Memory B cell (primary cell): ENCODE measurements around the gene FAM83G.
"Not testable (repeated sequence)": the region's sequence is repeated elsewhere in the genome, so short reads cannot be mapped to it uniquely, and the experiment has no call there.

ENCODE experiments used
- ATAC-seq: fragments of 150-1000 bp; cut with Tn5 transposase; 2 replicates; pipeline ENCODE4 v1.10.0; 2021; ENCODE audit warnings: low read depth, mild to moderate bottlenecking, moderate library complexity
- DNase-seq, 2 donors: peaks; one replicate each; pipeline ENCODE4 v3.0.0; 2022; ENCODE audit warnings: low spot score in 2 of 2
- H3K27ac Mint-ChIP-seq: one replicate; pipeline ENCODE4 v1.8.0; 2022; ENCODE audit warnings: mild to moderate bottlenecking, moderate library complexity, mixed read lengths
- H3K27me3 Mint-ChIP-seq: one replicate; pipeline ENCODE4 v1.8.0; 2022; ENCODE audit warnings: mixed read lengths
- H3K36me3 Mint-ChIP-seq: one replicate; pipeline ENCODE4 v1.8.0; 2022; ENCODE audit warnings: mild to moderate bottlenecking, mixed read lengths
- H3K4me1 Mint-ChIP-seq: one replicate; pipeline ENCODE4 v1.8.0; 2022; ENCODE audit warnings: mixed read lengths
- H3K4me3 Mint-ChIP-seq: one replicate; pipeline ENCODE4 v1.8.0; 2022; ENCODE audit warnings: mild to moderate bottlenecking, moderate library complexity, mixed read lengths
- H3K9me3 Mint-ChIP-seq: one replicate; pipeline ENCODE4 v1.8.0; 2022; ENCODE audit warnings: mixed read lengths

FAM83G gene

DNA sequence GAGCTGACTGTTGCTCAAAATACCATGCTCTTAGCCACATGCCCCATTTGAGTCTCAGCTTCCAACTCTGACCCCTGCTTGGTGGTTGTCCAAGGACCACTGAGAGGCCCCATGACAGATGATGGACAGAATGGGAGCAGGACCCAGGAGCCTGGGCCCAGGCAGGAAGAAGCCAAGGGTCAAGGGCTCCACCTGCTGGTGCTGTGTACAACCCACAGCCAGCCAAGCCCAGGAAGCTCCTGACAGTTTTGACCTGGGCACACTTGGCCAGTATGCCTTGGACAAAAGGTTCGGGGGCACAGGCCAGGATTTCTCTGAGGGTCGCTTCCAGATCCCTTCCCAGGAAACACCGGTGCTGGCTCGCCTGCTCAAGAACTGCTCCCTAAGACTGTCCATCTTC lies 27.2 kb upstream of the FAM83G start:
- ATAC-seq = peak; percentile 37
- not testable (repeated sequence) for H3K9me3 Mint-ChIP-seq, H3K4me1 Mint-ChIP-seq, H3K4me3 Mint-ChIP-seq, H3K27ac Mint-ChIP-seq, H3K36me3 Mint-ChIP-seq, H3K27me3 Mint-ChIP-seq
- DNase-seq = peak in 1 of 2 donors; percentile 47

DNA sequence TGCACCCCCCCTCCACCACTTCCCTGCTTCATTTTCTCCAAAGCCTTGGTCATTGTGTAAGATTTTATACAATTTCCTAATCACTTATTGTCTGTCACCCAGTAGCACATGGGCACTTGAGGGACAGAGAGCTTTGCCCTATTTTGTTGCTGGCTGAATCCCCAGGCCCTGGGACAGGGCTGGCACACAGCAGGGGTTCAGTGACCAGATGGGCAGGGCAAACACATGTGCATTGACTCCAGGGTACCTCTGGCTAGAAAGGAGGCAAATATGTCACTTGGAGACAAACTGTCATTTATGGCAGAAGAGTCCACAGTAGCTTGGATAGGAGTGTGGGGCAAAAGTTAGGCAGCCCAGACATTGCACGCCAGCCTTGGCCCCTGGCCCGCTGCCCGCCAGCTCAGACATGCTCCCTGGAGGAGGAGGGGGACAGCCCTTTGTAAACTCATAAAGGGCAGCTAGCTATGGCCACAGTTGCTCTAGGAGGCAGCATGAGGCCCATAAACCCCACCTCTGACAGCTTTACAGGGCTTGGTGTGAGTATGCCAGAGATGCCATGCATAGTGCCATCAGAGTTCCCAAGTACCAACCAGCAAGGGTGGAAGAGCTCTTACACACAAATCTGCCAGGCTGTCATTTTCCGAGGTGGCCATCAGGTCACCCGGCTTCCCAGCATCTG lies 26.3 kb upstream of the FAM83G start:
- H3K9me3 Mint-ChIP-seq, H3K27ac Mint-ChIP-seq, H3K27me3 Mint-ChIP-seq, H3K36me3 Mint-ChIP-seq, DNase-seq, H3K4me1 Mint-ChIP-seq, ATAC-seq, H3K4me3 Mint-ChIP-seq: not testable (repeated sequence)

DNA sequence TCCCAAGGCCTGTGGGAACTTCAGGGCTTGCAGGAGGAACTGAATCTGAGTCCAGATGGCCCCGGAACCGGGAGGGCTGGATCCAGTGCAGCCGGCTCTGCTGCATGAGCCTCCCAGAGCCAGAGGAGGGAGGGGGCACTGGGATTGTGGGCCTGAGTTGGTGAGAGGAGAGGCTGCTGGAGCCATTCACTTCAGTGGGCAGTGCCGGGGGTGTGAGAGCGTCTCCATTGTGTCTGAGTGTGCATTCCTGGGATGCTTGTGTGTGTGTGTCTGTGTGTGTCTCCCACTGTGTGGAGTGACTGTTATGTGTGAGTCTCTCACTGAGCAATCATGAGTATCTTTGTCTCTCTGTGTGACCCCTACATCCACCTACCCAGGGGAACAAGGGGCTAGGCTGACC lies 25.2 kb upstream of the FAM83G start:
- H3K27ac Mint-ChIP-seq, H3K36me3 Mint-ChIP-seq, H3K9me3 Mint-ChIP-seq, ATAC-seq, H3K4me1 Mint-ChIP-seq, H3K27me3 Mint-ChIP-seq, DNase-seq, H3K4me3 Mint-ChIP-seq: not testable (repeated sequence)

DNA sequence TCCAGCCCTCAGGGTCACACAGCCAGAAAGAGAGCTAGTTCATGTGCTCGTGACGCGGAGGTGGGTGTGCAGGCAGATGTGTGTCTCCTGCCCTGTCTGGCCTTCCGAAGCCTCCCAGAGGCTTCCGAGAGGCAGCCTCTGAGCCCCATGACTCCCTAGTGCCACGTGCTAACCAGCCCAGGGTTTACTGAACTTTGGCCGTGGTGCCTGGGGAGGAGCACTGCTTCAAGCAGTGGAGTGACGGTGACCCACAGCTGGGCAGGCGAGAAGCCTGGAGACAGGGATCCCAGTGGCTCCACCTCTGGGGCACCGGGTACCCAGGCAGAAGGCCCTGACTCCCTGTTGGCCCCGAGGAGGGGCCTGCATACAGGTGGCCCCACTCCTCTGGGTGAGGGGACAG lies 24.1 kb upstream of the FAM83G start:
- H3K4me1 Mint-ChIP-seq = peaks cover 11% of the 10 kb centered on the region
- not testable (repeated sequence) for H3K27me3 Mint-ChIP-seq, H3K9me3 Mint-ChIP-seq, H3K27ac Mint-ChIP-seq, H3K36me3 Mint-ChIP-seq, ATAC-seq, DNase-seq, H3K4me3 Mint-ChIP-seq

DNA sequence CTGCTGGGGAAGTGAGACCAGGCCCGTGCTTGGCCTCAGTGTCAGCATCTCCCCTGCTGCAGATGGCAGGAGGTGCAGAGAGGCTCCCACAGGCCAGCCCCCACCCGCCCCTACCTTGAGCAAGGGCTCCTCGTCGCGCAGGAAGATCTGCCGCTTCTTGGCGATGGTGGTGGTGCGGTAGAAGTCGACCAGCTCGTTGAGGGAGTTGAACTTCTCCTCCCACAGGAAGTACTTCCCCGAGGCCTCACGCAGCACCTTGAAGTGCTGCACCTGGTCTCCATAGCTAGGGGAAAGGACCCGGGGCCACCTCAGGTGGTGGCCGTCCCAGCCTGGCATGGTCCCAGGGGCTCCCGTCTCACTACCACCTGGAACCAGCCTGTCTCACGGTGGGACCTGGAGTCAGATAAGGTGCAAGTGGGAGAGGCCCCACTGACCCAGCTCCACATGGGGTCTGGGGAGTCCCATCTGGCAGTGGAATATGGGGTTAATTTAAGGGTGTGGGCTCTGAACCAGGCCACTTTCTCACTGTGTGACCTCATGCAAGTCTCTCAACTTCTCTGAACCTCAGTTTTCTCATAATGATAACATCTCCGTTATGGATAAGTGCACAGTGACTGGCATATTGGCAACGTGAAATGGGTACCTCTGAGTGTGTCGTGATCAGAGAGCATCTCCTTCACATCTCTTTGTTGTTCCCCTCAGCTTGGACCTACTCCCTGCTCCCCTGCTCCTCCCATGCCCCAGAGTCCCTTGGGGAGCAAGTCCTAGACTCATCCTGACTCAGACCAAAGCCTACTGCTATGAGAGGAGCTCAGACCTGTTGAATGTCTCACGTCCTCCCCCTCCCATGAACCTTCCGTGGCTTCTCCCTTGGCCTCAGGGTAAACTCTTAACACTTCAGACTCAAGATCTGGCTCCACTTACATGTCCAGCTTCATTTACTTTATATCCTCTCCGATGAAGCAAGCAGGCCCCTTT lies 19.8 kb upstream of the FAM83G start:
- peaks cover 15% of the 10 kb centered on the region for H3K36me3 Mint-ChIP-seq
- H3K27ac Mint-ChIP-seq = peak overlapping the region; percentile 87
- no peaks in the 10 kb centered on the region for H3K9me3 Mint-ChIP-seq
- DNase-seq = no peak
- ATAC-seq = peak; percentile 22
- H3K4me1 Mint-ChIP-seq = peaks cover 17% of the 10 kb centered on the region
- H3K27me3 Mint-ChIP-seq = no peaks in the 10 kb centered on the region
- no peak overlapping the region for H3K4me3 Mint-ChIP-seq

DNA sequence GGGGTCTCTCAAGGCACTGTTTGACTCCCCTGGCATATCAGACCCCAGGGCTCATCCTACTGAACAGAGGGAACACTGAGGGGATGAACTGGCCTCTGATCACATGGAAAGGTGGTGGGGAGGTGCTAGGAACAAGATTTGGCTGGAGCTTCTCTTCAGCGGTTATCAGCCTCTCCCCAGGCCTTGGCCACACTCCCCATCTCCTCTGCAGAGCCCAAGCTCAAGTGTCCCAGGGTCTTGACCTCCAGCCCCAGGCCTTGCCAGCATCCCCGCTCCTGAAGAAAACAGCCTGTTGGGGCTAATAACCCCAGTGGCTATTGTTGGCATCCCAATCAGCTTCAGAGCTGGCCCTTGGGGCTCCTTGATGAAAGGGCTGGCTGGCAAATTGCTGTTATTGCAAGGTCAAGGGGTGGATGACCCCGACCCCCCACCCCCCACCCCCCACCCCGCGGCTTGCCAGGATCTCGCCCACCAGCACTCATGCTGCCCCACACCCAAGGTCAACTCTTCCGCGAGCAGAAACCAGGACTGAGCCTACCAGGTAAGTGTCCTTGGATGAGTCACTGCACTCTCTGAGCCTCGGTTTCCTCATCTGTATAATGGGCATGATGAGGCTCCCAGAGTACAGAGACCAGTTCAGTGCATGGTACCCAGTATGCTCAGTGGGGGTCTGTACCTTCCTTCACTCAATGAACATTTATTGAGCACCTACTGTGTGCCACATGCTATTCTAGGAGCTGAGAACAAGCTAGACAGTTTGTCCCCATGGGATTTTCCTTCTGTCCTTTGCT lies 18.8 kb upstream of the FAM83G start:
- ATAC-seq = no peak
- Mint-ChIP-seq H3K27ac (no peak overlapping the region), H3K36me3 (peaks cover 15% of the 10 kb centered on the region), H3K27me3 (no peaks in the 10 kb centered on the region), H3K4me3 (no peak overlapping the region), H3K9me3 (no peaks in the 10 kb centered on the region), H3K4me1 (peaks cover 24% of the 10 kb centered on the region)
- DNase-seq = no peak

DNA sequence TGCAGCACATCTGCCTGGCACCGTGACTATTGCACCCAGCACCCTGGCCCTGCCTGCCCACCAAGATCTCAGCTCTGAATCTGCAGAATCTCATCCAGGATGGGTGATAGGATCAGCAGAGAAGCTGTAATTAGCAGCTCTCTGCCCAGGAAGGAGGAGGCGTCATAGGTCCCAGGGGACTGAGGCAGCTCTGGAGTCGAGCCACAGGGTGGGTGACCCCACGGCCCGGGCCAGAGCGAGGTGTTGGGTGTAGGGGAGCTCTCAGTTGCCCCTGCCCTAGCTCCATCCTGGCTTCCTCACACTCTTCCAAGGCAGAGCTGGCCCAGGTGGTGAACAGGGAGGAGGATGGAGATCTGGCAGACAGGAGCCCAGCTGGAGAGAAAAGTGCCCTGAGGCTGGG lies 18.2 kb upstream of the FAM83G start:
- Mint-ChIP-seq H3K4me3 (no peak overlapping the region), H3K9me3 (no peaks in the 10 kb centered on the region), H3K4me1 (peaks cover 24% of the 10 kb centered on the region), H3K27ac (no peak overlapping the region), H3K36me3 (peaks cover 15% of the 10 kb centered on the region), H3K27me3 (no peaks in the 10 kb centered on the region)
- ATAC-seq (no peak), DNase-seq (no peak)

DNA sequence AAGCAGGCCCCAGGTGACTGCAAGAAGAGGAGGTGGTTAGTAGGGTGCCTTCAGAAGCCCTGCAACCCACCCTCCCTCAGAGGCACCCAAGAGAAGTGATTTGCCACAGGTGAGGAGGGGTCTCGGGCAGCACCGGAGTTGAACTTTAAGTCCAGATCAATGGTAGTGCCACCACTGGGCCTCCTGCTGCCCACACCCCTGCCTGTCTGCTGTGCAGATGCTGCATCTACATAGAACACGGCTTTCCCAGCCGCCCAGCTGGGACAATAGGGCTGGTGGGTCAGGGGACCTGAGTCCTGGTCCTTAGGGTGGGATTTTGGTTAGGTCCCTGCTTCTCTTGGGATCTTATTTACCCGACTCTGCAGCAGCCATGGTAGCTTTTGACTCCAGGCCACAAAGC lies 17.6 kb upstream of the FAM83G start:
- Mint-ChIP-seq H3K27me3 (no peaks in the 10 kb centered on the region), H3K4me3 (no peak overlapping the region), H3K36me3 (peaks cover 15% of the 10 kb centered on the region), H3K27ac (no peak overlapping the region), H3K9me3 (no peaks in the 10 kb centered on the region), H3K4me1 (peaks cover 25% of the 10 kb centered on the region)
- ATAC-seq (no peak), DNase-seq (no peak)

DNA sequence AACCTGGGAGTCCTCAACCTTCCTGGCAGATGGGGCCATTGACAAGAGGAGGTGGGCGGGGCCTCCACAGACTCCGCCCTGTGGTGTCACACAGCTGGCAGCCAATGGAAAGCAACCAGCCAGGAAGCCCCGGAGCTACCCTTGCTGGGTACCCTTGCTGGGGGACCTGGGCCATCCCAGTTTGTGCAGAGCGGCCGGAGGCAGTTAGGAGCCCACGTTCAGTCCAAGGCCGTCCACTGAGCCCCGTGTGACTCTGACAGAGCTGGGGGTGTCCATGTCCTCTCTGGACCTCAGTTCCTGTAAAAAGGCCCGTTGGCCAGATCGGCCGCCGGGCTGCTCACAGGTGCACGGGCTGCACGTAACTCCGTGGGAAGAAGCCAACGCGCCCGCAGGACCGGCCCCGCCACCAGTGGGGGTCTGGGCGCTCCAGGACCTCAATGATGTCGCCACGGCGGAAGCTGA lies 17.1 kb upstream of the FAM83G start:
- H3K36me3 Mint-ChIP-seq = peaks cover 15% of the 10 kb centered on the region
- no peaks in the 10 kb centered on the region for H3K9me3 Mint-ChIP-seq
- ATAC-seq (peak; percentile 55), DNase-seq (no peak)
- H3K27me3 Mint-ChIP-seq = peaks cover 3% of the 10 kb centered on the region
- H3K27ac Mint-ChIP-seq = no peak overlapping the region
- no peak overlapping the region for H3K4me3 Mint-ChIP-seq
- H3K4me1 Mint-ChIP-seq = peaks cover 30% of the 10 kb centered on the region

DNA sequence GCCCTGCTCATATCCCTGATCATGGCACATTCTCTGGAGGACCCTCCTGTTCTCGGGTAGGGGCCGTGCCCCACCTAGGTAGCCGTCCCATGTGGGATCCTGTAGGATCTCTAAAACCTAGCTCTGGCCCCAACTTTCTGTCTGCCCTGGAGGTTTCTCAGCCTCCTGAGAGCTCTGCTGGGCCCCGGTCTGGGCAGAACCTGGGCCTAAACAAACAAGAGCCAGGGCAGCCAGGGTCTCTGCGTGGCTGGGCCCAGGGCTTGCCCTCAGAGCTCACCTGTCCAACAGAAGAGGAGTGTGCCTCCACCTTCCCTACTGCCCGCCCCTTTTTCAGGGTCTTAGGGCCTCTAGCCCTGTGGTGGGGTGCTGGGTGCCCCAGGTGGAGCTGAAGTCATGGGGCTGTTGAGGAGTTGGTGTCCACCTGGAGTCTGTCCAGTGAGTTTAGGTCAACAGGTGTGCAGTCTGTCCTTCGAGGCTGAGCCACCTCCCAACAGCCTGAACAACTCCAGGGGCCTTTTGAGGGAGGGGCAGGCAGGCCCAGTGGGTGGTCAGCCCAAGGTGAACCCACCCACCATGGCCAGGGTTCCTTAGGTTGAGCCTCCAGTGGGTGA lies 16.6 kb upstream of the FAM83G start:
- Mint-ChIP-seq H3K4me1 (peaks cover 30% of the 10 kb centered on the region), H3K27ac (peak overlapping the region; percentile 28), H3K36me3 (peaks cover 15% of the 10 kb centered on the region)
- H3K27me3 Mint-ChIP-seq, DNase-seq, H3K4me3 Mint-ChIP-seq, H3K9me3 Mint-ChIP-seq, ATAC-seq: not testable (repeated sequence)

DNA sequence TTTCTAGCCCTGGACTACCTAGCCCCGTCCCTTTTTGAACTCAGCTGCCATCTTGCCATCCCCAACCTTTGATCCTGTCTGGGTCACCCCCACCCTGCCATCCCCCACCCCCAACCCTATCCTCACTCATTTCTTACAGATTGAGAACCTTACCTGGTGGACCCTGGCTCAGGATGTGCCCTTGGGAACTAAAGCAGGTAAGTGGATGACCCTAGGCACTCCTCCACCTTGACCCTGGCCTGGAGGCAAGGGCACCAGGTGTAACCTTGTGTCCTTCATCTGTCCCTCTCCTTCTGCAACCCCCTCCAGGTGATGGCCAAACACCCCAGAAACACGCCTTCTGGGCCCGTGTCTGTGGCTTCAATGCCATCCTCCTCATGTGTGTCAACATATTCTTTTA lies 15.5 kb upstream of the FAM83G start:
- peak overlapping the region; percentile 46 for H3K27ac Mint-ChIP-seq
- ATAC-seq (no peak), DNase-seq (no peak)
- peaks cover 33% of the 10 kb centered on the region for H3K4me1 Mint-ChIP-seq
- H3K9me3 Mint-ChIP-seq = no peaks in the 10 kb centered on the region
- H3K27me3 Mint-ChIP-seq = peaks cover 5% of the 10 kb centered on the region
- no peak overlapping the region for H3K4me3 Mint-ChIP-seq
- H3K36me3 Mint-ChIP-seq = peaks cover 15% of the 10 kb centered on the region

DNA sequence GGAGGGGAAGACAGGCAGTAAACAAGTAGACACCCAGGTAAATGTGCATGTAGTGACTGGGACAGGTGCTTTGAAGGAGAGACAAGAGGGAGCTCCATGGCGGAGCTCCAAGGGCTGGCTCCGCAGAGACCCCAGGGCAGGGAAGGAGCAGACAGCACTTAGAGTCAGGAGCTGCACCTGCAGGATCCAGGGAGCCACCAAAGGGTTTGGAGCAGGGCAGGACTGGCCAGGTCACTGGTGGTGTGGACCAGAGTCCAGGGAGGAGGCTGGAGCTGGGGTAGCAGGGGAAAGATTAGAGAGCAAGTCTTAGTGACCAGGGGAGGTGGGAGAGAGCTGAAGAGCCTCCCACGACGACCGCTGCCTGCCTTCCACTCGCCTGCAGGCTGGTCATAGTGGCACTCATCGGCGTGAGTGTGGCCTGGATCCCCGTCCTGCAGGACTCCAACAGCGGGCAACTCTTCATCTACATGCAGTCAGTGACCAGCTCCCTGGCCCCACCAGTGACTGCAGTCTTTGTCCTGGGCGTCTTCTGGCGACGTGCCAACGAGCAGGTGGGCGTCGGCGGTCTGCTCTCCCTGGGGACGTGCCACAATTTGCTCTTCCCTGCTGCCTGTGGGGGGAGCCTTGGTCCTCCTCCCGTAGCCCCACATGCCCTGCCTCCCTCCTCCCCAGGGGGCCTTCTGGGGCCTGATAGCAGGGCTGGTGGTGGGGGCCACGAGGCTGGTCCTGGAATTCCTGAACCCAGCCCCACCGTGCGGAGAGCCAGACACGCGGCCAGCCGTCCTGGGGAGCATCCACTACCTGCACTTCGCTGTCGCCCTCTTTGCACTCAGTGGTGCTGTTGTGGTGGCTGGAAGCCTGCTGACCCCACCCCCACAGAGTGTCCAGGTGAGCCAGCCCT lies 14.7 kb upstream of the FAM83G start:
- Mint-ChIP-seq H3K27me3 (peaks cover 5% of the 10 kb centered on the region), H3K4me3 (no peak overlapping the region), H3K4me1 (peaks cover 27% of the 10 kb centered on the region), H3K9me3 (no peaks in the 10 kb centered on the region), H3K36me3 (peaks cover 10% of the 10 kb centered on the region), H3K27ac (peak overlapping the region; percentile 53)
- DNase-seq (no peak), ATAC-seq (no peak)

DNA sequence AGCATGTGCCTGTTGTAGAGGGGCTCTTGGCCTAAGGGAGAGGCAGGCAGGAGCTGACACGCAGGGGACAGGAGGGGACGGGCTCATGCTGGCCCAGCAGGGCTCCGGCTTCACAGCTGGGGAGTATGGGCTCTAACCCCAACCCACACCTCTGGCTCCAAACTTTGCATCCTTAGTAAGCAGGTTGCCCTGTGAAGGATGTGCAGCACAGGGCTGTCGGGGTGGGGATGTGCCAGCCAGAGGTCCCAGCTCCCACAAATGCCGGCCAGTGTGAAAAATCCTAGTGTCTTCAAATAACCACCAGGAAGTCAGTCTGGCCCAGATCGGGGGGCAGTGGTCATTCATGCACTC lies 14.0 kb upstream of the FAM83G start:
- H3K27ac Mint-ChIP-seq = no peak overlapping the region
- H3K4me3 Mint-ChIP-seq = no peak overlapping the region
- no peak for ATAC-seq
- peaks cover 5% of the 10 kb centered on the region for H3K27me3 Mint-ChIP-seq
- no peaks in the 10 kb centered on the region for H3K9me3 Mint-ChIP-seq
- peaks cover 7% of the 10 kb centered on the region for H3K36me3 Mint-ChIP-seq
- peaks cover 23% of the 10 kb centered on the region for H3K4me1 Mint-ChIP-seq
- DNase-seq = no peak
